ENCODE data around the gene USP30. TPM values are rescaled to one million over a fixed set of nuclear protein-coding genes. Genes with fewer than 3 reads are reported as not detected.

The USP30 gene
- total RNA-seq, 1 experiment from 2014 or later, result 7.8 TPM

GRCh38 chr12:109020146-109020795 lies 32.1 kb upstream of the USP30 start:
- Mint-ChIP-seq H3K4me1 (peaks cover 8 to 10% of the 10 kb centered on the region in 2 experiments), H3K9me3 (no peaks in the 10 kb centered on the region), H3K27me3 (ENCODE audit: low read depth) (peaks cover 22% of the 10 kb centered on the region), H3K36me3 (ENCODE audit: insufficient read depth in 1 of 3, low read depth in 3 of 3) (no peaks in the 10 kb centered on the region; a peak in 1 of 7 replicates), H3K27ac (no peak overlapping the region), H3K4me3 (peak overlapping the region; percentile 44 to 70; a peak in 3 of 5 replicates)
- Histone ChIP-seq H4K5ac (ENCODE audit: insufficient read length, low read depth, low read length) (no peak overlapping the region), H2BK120ac (ENCODE audit: low read depth, low read length, poor library complexity, severe bottlenecking) (no peak overlapping the region), H3K79me2 (ENCODE audit: insufficient read depth, low read length) (no peaks in the 10 kb centered on the region), H2BK20ac (ENCODE audit: low read depth, low read length, poor library complexity, severe bottlenecking) (no peak overlapping the region), H2AK5ac (ENCODE audit: insufficient read length, low read length) (no peak overlapping the region), H3K9me3 (ENCODE audit: control insufficient read depth, low read depth, low read length) (no peaks in the 10 kb centered on the region), H2BK15ac (ENCODE audit: low read depth, low read length) (no peak overlapping the region), H3K4ac (ENCODE audit: low read depth, low read length) (no peak overlapping the region), H2BK5ac (ENCODE audit: insufficient read length, low read length) (no peak overlapping the region), H4K20me1 (ENCODE audit: control insufficient read depth, insufficient read depth, insufficient read length) (no peaks in the 10 kb centered on the region), H3K9ac (ENCODE audit: extremely low read depth, insufficient read length, low read length) (no peak overlapping the region), H2BK12ac (ENCODE audit: insufficient read length, low read depth, low read length) (no peak overlapping the region), H3K4me2 (ENCODE audit: insufficient read depth, insufficient read length, low read length) (no peak overlapping the region), H3K27ac (ENCODE audit: insufficient read length, low read depth, low read length) (no peak overlapping the region), H2AFZ (ENCODE audit: low read length) (no peak overlapping the region), H3K14ac (ENCODE audit: insufficient read depth, low read length) (no peak overlapping the region), H3K56ac (ENCODE audit: insufficient read length, low read depth, low read length) (no peak overlapping the region), H3K18ac (ENCODE audit: insufficient read length, low read depth, low read length) (no peak overlapping the region), H4K8ac (replicated peaks; ENCODE audit: insufficient read length, low read depth, low read length) (no peak overlapping the region), H3K23me2 (ENCODE audit: insufficient read length, low read depth, low read length, poor library complexity, severe bottlenecking) (no peaks in the 10 kb centered on the region), H3T11ph (ENCODE audit: low read length) (no peak overlapping the region), H4K91ac (ENCODE audit: insufficient read length, low read depth, low read length) (no peak overlapping the region), H3K23ac (ENCODE audit: insufficient read length, low read depth, low read length) (no peak overlapping the region), H3K4me1 (ENCODE audit: insufficient read depth, low read length) (no peaks in the 10 kb centered on the region), H3K79me1 (ENCODE audit: insufficient read depth, low read depth, low read length, poor library complexity, severe bottlenecking) (no peaks in the 10 kb centered on the region), H3K27me3 (ENCODE audit: insufficient read depth, low read length) (no peaks in the 10 kb centered on the region)
- no peak for DNase-seq
- no peak for TF ChIP-seq CTCF (conservative IDR thresholded peaks at IDR 0.05)
- WGBS (ENCODE audit: extremely low coverage, insufficient read length, low lambda C conversion rate), result no CpG with 5 or more reads among the region's 7 CpGs
